Esophagus muscularis mucosa (tissue), 4 donors: ENCODE results near the gene TMEM150C. TPM values are rescaled to one million over a fixed set of nuclear protein-coding genes. Genes with fewer than 3 reads are reported as not detected.
"Not testable (repeated sequence)": the region's sequence is repeated elsewhere in the genome, so short reads cannot be mapped to it uniquely, and the experiment has no call there.

Experiments used
- DNase-seq: peaks from one replicate; pipeline ENCODE4 v3.0.0-alpha.2; 2017; ENCODE audit errors: extremely low spot score
- H3K27ac ChIP-seq, 4 donors: fragments of 200-600 bp; sonication (generic); replicated peaks in 1 of 4; 1 replicate in 3 of 4; 2 replicates in 1 of 4; pipeline ENCODE4 v1.5.1; 2016 to 2019; ENCODE audit warnings: mild to moderate bottlenecking in 1 of 4
- H3K27me3 ChIP-seq, 4 donors: fragments of 200-600 bp; sonication (generic); one replicate each; pipeline versions ENCODE4 v1.5.1 to v1.6.0; 2016 to 2019
- H3K36me3 ChIP-seq, 4 donors: fragments of 200-600 bp; sonication (generic); one replicate each; pipeline ENCODE4 v1.5.1; 2016 to 2019
- H3K4me1 ChIP-seq, 4 donors: fragments of 200-600 bp; sonication (generic); one replicate each; pipeline ENCODE4 v1.5.1; 2016 to 2019
- H3K4me3 ChIP-seq, 4 donors: fragments of 200-600 bp; sonication (generic); 1 replicate in 2 of 4; 2 replicates in 2 of 4; pipeline ENCODE4 v1.5.1; 2016 to 2019; ENCODE audit warnings: mild to moderate bottlenecking in 4 of 4, moderate library complexity in 1 of 4
- H3K9me3 ChIP-seq, 4 donors: fragments of 200-600 bp; sonication (generic); 1 replicate in 3 of 4; 2 replicates in 1 of 4; pipeline ENCODE4 v1.5.1; 2016 to 2019
- CTCF ChIP-seq, 3 experiments: fragments of 200-600 bp in 2 of 3; fragments of 450-650 bp in 1 of 3; sonication (generic) in 2 of 3; IDR thresholded peaks; one replicate each; pipeline ENCODE4 v1.5.1; 2017 to 2019; ENCODE audit warnings: antibody characterized with exemption in 3 of 3, mild to moderate bottlenecking in 2 of 3, moderate library complexity in 1 of 3
- EP300 ChIP-seq: sonication (generic); formaldehyde crosslinking; IDR thresholded peaks from one replicate; pipeline ENCODE4 v1.6.1; 2017; ENCODE audit warnings: antibody characterized with exemption
- POLR2A ChIP-seq: fragments of 450-650 bp; IDR thresholded peaks from one replicate; pipeline ENCODE4 v1.6.1; 2017; ENCODE audit warnings: antibody characterized with exemption, moderate library complexity, mild to moderate bottlenecking, low read depth
- POLR2AphosphoS5 ChIP-seq, 2 donors: sonication (generic); formaldehyde crosslinking; IDR thresholded peaks; one replicate each; pipeline ENCODE4 v1.6.1; 2017; ENCODE audit warnings: antibody characterized with exemption in 2 of 2
- WGBS: methylation state at CpG from one replicate; pipeline ENCODE4 v1.1.5; 2018; 5-methylcytosine and 5-hydroxymethylcytosine counted together
- intact Hi-C: fragments of 100-400 bp; cut with DNase I; formaldehyde crosslinking; loops from one replicate; pipeline ENCODE4 v1.15.1; 2023
- total RNA-seq, 4 donors: library from RNA; depleted of rRNA; stranded (reverse); fragments of >200 nt; gene quantifications; one replicate each; pipeline versions ENCODE4 v1.1.0 to v1.2.1, GENCODE V29; 2016

TMEM150C gene
- total RNA-seq, 4 donors from 2014 or later = 3.3 to 8.3 (median 5.6) TPM

- H3K36me3 ChIP-seq = no peaks in the 10 kb centered on the region
- peaks cover 0 to under 1% (median 0%) of the 10 kb centered on the region in 4 donors for H3K27me3 ChIP-seq
- DNase-seq = no peak
- H3K4me1 ChIP-seq = peaks cover 0 to 2% (median under 1%) of the 10 kb centered on the region in 4 donors
- no peaks in the 10 kb centered on the region for H3K9me3 ChIP-seq
- H3K4me3 ChIP-seq = no peak overlapping the region
- no peak for TF ChIP-seq CTCF (IDR thresholded peaks at IDR 0.05)
- no peak for TF ChIP-seq POLR2AphosphoS5 (IDR thresholded peaks at IDR 0.05)
- no peak for TF ChIP-seq EP300
- TF ChIP-seq POLR2A = no peak
- 96% methylated on average over 7 of the region's 7 CpGs for WGBS
- intact Hi-C loops = no loop called here
- H3K27ac ChIP-seq = no peak overlapping the region
Observed at GRCh38 chr4:82567444-82567843, 5.7 kb upstream of the TMEM150C start.

- TF ChIP-seq EP300 = no peak
- no peak for TF ChIP-seq POLR2AphosphoS5 (IDR thresholded peaks at IDR 0.05)
- no peak for TF ChIP-seq CTCF (IDR thresholded peaks at IDR 0.05)
- no peak for TF ChIP-seq POLR2A
- no peaks in the 10 kb centered on the region for H3K9me3 ChIP-seq
- peaks cover 3 to 14% (median 12%) of the 10 kb centered on the region in 4 donors for H3K4me1 ChIP-seq
- WGBS = 74% methylated on average over 4 of the region's 4 CpGs
- H3K27ac ChIP-seq = no peak overlapping the region
- DNase-seq = no peak
- H3K4me3 ChIP-seq = peak overlapping the region; percentile 70 to 83 (median 74)
- intact Hi-C loops = no loop called here
- peaks cover 0 to 19% (median 0%) of the 10 kb centered on the region in 4 donors for H3K27me3 ChIP-seq
- H3K36me3 ChIP-seq = no peaks in the 10 kb centered on the region
Observed at GRCh38 chr4:82562564-82562854, 721 bp upstream of the TMEM150C start.

- peak; percentile 90 for DNase-seq
- H3K4me1 ChIP-seq = peaks cover 3 to 14% (median 12%) of the 10 kb centered on the region in 4 donors
- peak overlapping the region; percentile 70 to 83 (median 74) for H3K4me3 ChIP-seq
- no peaks in the 10 kb centered on the region for H3K9me3 ChIP-seq
- peak overlapping the region in 1 of 4 donors; percentile 27 for H3K27ac ChIP-seq
- WGBS = 45% methylated on average over 21 of the region's 61 CpGs
- TF ChIP-seq POLR2AphosphoS5 (IDR thresholded peaks at IDR 0.05) (no peak), CTCF (IDR thresholded peaks at IDR 0.05) (no peak)
- no peaks in the 10 kb centered on the region for H3K36me3 ChIP-seq
- intact Hi-C loops = no loop called here
- H3K27me3 ChIP-seq = peaks cover 0 to 19% (median 0%) of the 10 kb centered on the region in 4 donors
Observed at GRCh38 chr4:82560853-82561785, 669 bp downstream of the TMEM150C start.

GRCh38 chr4:82559735-82560120, 2.1 kb downstream of the TMEM150C start:
- H3K36me3 ChIP-seq = no peaks in the 10 kb centered on the region
- no peaks in the 10 kb centered on the region for H3K9me3 ChIP-seq
- no peak overlapping the region for H3K4me3 ChIP-seq
- peaks cover 0 to 19% (median 0%) of the 10 kb centered on the region in 4 donors for H3K27me3 ChIP-seq
- WGBS = 98% methylated on average over 4 of the region's 4 CpGs
- intact Hi-C loops = no loop called here
- H3K27ac ChIP-seq = no peak overlapping the region
- no peak for DNase-seq
- H3K4me1 ChIP-seq = peaks cover 3 to 14% (median 12%) of the 10 kb centered on the region in 4 donors
- TF ChIP-seq CTCF (IDR thresholded peaks at IDR 0.05) (no peak), POLR2AphosphoS5 (IDR thresholded peaks at IDR 0.05) (no peak), EP300 (no peak), POLR2A (no peak)

GRCh38 chr4:82559090-82559734, 2.6 kb downstream of the TMEM150C start:
- H3K4me1 ChIP-seq = peaks cover 3 to 14% (median 12%) of the 10 kb centered on the region in 4 donors
- DNase-seq, intact Hi-C loops, H3K36me3 ChIP-seq, H3K9me3 ChIP-seq, H3K4me3 ChIP-seq, H3K27ac ChIP-seq: not testable (repeated sequence)
- peaks cover 0 to 19% (median 0%) of the 10 kb centered on the region in 4 donors for H3K27me3 ChIP-seq
- WGBS = 93% methylated on average over 13 of the region's 13 CpGs
